ENCODE data around the gene GPHA2.
A peak's percentile ranks its signal among the peaks of the same experiment; 100 is the strongest.

The GPHA2 gene

DNA sequence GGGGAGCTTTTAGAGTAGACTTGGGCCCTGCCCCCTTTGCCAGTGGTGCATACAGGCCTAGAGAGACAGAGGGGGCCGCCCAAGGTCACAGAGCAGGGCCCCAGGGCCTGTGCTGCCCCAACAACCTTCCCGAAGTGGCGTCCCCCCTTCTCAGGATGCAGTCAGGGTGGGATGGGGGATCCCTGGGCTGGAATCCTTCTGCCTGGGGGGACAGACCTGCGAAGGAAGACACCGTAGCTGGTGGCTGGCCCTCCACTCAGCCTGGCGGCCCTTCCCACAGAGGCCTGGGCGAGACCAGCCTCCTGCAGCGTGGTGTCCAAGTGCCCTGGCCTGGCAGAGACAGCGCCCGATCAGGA lies 42.9 kb downstream of the GPHA2 start:
- TF ChIP-seq, protein P1, sequence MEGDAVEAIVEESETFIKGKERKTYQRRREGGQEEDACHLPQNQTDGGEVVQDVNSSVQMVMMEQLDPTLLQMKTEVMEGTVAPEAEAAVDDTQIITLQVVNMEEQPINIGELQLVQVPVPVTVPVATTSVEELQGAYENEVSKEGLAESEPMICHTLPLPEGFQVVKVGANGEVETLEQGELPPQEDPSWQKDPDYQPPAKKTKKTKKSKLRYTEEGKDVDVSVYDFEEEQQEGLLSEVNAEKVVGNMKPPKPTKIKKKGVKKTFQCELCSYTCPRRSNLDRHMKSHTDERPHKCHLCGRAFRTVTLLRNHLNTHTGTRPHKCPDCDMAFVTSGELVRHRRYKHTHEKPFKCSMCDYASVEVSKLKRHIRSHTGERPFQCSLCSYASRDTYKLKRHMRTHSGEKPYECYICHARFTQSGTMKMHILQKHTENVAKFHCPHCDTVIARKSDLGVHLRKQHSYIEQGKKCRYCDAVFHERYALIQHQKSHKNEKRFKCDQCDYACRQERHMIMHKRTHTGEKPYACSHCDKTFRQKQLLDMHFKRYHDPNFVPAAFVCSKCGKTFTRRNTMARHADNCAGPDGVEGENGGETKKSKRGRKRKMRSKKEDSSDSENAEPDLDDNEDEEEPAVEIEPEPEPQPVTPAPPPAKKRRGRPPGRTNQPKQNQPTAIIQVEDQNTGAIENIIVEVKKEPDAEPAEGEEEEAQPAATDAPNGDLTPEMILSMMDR (IDR thresholded peaks at IDR 0.05), result no peak
- DNase-seq (ENCODE audit: low spot score), result no peak
- H3K4me3 ChIP-seq, result no peak overlapping the region
- H3K27ac ChIP-seq, result no peak overlapping the region

DNA sequence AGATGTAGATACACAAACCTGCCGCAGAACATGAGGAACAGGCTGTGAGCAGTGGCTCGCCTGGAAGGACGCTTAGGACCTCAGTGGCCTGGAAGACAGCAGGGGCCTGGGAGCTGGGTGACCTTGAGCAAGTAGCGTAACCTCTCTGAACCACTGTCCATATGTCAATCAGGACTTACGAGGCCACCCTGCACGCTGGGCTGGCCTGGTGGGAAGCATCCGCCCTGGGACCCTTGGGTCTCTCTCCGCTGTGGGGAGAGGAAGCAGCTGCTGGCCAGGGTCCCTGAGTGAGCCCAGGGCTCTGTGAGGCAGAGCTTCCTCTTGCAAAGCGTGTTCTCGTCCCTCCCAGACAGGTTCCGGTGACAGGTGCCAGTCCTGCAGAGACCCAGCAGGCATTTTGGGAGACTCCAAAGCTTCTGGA lies 43.3 kb downstream of the GPHA2 start:
- no peak overlapping the region for H3K4me3 ChIP-seq
- TF ChIP-seq, protein P1 (IDR thresholded peaks at IDR 0.05), result no peak
- no peak for DNase-seq (ENCODE audit: low spot score)
- no peak overlapping the region for H3K27ac ChIP-seq

DNA sequence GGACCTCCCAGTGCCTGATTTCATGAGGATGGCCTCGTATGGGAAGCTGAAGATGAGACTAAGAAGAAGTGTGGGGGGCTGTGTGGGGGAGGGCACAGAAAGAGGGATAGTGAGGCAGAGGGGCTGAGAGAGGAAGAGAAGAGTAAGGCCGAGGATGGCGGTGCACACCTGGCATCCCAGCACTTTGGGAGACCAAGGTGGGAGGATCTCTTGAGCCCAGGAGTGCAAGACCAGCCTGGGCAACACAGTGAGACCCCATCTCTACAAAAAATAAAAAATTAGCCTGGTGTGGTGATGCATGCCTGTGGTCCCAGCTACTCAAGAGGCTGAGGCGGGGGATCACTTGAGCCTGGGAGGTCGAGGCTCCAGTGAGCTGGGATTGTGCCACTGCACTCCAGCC lies 43.8 kb downstream of the GPHA2 start:
- Histone ChIP-seq H3K27ac (no peak overlapping the region), H3K4me3 (no peak overlapping the region)
- no peak for DNase-seq (ENCODE audit: low spot score)
- TF ChIP-seq, protein P1 (IDR thresholded peaks at IDR 0.05), result no peak

DNA sequence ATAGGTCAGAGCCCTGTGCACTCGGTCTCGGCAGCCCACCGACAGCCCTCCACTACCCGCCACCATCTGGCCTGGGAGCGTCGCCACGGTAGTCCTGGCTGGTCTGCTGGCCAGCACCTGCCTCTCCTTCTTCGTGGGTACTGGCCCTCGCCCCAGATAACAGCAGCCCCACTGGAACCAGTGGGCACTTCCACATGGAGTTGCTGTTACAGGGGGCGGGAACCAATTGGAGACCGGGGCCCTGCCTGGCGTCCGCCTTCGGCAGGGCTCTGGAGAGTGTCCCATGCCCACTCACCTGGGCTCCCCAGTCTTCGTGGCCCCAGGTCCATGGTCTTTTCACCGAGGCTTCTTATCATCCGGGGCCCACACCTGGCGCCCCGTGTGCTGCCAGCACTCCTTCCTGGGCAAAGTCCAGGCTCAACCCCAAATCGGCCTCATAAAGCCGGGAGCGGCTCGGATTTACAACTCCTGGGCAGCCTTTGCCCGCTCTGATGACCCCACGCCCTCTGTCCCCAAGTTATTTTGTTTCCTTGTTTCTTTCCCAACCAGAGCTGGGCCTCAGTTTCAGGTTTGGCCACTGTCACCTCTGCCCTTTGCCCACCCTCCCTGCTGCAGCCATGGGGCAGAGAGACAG lies 44.4 kb downstream of the GPHA2 start:
- H3K4me3 ChIP-seq, result no peak overlapping the region

DNA sequence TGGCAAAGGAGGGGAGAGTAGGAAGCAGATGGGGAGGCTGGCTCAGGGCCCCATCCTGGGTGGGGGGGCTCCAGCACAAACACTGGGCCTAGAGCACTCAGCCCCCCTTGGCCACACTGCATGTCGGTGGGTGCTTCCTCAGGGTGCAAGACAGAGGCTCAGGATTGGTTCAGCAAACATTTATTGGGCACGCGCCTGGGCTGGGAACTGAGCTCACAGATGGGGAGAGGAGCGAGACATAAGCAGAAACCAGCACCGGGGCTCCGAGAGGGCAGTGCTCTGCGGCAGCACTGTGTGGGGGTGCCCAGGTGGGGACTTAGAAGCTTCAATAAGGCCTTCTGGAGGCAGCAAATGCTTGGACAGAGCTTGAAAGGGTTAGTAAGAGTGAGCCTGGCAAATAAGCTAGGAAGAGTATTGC lies 45.2 kb downstream of the GPHA2 start:
- no peak overlapping the region for H3K27ac ChIP-seq
- H3K4me3 ChIP-seq, result no peak overlapping the region
- TF ChIP-seq, protein P1 (IDR thresholded peaks at IDR 0.05), result no peak
- no peak for DNase-seq (ENCODE audit: low spot score)

More for the DNA sequence above, 44.4 kb downstream of the GPHA2 start:
- H3K27ac ChIP-seq, result no peak overlapping the region
- TF ChIP-seq, protein P1 (IDR thresholded peaks at IDR 0.05), result no peak
- DNase-seq (ENCODE audit: low spot score), result no peak

DNA sequence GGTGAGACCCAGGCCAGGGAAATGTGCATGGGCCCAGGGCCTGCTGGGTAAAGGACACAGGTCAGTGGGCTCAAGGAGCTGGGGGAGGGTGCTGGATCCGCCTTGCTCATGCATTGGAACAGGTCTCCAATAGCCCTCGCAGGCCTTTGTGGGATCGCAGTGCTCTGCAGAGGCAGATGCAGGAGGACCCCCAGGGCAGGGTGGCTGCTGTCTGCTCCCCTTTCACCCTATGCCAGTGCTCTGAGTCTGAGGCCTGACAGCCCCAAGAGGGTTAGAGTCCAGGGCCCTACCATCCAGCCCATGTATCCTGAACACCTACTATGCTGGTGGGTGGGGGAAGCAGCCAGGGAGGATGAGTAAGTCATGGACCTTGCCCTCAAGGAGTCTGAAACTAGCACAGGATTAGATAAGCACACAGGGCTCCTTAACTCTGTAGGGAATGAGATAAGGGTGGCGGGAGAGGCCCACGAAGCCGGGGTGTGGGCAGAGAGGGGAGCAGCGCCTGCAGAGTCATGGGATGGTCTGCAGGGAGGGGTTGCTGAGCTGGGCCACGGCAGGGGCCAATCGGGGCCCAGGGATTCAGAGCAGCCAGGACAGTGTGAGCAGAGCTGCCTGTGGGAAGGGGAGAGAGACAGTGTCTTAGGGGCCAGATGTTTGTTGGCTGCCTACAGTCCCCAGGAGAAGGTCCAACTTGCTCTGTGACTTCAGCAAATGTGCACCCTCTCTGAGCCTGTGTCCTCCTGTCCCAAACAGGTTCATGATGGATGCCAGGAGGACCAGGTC lies 46.8 kb downstream of the GPHA2 start:
- DNase-seq (ENCODE audit: low spot score), result no peak
- TF ChIP-seq, protein P1 (IDR thresholded peaks at IDR 0.05), result no peak
- Histone ChIP-seq H3K4me3 (no peak overlapping the region), H3K27ac (no peak overlapping the region)

DNA sequence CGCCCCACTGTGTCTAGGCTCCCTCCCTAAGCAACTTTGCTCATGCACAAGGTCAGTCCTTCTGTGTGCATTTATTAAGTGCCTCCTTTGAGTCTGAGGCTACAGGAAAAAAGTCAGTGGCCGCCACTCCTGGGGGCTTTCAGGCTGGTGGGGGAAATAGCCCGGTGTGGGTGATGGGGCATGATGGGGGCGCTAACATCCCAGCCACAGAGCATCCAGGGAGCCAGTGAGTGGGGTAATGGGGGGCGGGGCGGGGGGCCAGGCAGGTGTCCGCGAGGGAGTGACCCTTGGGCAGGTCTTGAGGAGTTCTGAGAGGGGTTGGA lies 47.3 kb downstream of the GPHA2 start:
- TF ChIP-seq, protein P1 (IDR thresholded peaks at IDR 0.05), result no peak
- no peak for DNase-seq (ENCODE audit: low spot score)
- Histone ChIP-seq H3K27ac (peak overlapping the region in 1 of 2 donors; percentile 25), H3K4me3 (peak overlapping the region; percentile 61)
